ENCODE data around the gene SNAI3.

DNA sequence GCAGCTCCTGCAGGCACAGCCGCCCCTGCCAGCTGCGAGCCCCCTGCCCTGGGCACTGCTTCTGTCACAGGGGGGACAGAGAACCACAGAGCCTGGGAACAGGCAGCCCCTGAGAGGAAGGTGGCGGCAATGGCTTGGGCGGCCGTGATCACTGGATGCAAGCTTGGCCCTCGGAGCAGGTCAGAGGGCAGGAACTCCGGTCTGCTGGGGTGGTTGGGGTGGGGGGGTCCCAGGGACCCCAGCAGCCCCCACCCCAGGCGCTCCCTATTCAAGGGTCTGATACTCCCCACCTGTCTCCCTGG is 33.6 kb downstream of the SNAI3 start:
- TF ChIP-seq CREB1 (CRISPR knock-in tag; IDR thresholded peaks at IDR 0.05): no peak
- TF ChIP-seq CTCF (IDR thresholded peaks at IDR 0.05): no peak
